Astrocyte (in vitro differentiated cells and primary cell): Measurements from ENCODE around the gene CCDC12.

Experiments used
- EZH2 ChIP-seq: IDR thresholded peaks from 2 replicates; pipeline ENCODE4 v1.6.1; 2012; ENCODE audit warnings: mild to moderate bottlenecking, low read length, inconsistent platforms; ENCODE audit not compliant: insufficient read depth
- TF ChIP-seq, protein P1 (sequence below): IDR thresholded peaks from 2 replicates; pipeline ENCODE4 v1.5.1; 2011; ENCODE audit warnings: low read depth, mild to moderate bottlenecking, inconsistent platforms, low read length, moderate library complexity; ENCODE audit not compliant: insufficient read depth

DNA sequence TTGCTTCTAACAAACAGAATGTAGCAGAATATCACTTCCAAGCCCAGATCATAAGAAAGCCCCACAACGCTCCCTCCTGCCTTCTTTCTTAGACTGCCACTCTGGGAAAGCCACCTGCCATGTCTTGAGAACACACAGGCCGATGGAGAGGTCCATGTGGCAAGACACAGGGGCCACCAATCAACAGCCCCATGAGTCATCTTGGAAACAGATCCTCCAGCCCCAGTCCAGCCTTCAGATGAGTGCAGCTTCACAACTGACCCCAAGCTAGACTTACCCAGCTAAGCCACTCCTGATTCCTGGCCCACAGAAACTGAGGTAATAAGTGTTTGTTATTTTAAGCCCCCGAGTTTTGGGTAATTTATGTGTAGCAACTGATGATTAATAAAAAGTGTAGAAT is 59.3 kb downstream of the CCDC12 start:
- TF ChIP-seq, protein P1, sequence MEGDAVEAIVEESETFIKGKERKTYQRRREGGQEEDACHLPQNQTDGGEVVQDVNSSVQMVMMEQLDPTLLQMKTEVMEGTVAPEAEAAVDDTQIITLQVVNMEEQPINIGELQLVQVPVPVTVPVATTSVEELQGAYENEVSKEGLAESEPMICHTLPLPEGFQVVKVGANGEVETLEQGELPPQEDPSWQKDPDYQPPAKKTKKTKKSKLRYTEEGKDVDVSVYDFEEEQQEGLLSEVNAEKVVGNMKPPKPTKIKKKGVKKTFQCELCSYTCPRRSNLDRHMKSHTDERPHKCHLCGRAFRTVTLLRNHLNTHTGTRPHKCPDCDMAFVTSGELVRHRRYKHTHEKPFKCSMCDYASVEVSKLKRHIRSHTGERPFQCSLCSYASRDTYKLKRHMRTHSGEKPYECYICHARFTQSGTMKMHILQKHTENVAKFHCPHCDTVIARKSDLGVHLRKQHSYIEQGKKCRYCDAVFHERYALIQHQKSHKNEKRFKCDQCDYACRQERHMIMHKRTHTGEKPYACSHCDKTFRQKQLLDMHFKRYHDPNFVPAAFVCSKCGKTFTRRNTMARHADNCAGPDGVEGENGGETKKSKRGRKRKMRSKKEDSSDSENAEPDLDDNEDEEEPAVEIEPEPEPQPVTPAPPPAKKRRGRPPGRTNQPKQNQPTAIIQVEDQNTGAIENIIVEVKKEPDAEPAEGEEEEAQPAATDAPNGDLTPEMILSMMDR: no peak
- TF ChIP-seq EZH2: no peak
